Trophoblast cell (in vitro differentiated cells and primary cell): ENCODE measurements around the gene ALS2CL.

Experiments used
- DNase-seq, 2 donors: peaks; one replicate each; pipeline ENCODE4 v3.0.0-alpha.2; 2016
- H2AFZ ChIP-seq: 2 replicates; pipeline ENCODE4 v1.6.1; 2013; ENCODE audit warnings: low read length, moderate library complexity, mild to moderate bottlenecking; ENCODE audit not compliant: insufficient read depth, poor library complexity
- H2AK5ac ChIP-seq: 2 replicates; pipeline ENCODE4 v1.6.1; 2013; ENCODE audit warnings: mild to moderate bottlenecking, low read length
- H2BK120ac ChIP-seq: 2 replicates; pipeline ENCODE4 v1.6.1; 2013; ENCODE audit warnings: low read length, mild to moderate bottlenecking, moderate library complexity; ENCODE audit not compliant: insufficient read depth, poor library complexity
- H2BK12ac ChIP-seq: 2 replicates; pipeline ENCODE4 v1.6.1; 2013; ENCODE audit warnings: mild to moderate bottlenecking, low read length, moderate library complexity
- H2BK5ac ChIP-seq: 2 replicates; pipeline ENCODE4 v1.6.1; 2013; ENCODE audit warnings: low read length, low read depth, moderate library complexity, mild to moderate bottlenecking; ENCODE audit not compliant: poor library complexity
- H3K14ac ChIP-seq: 2 replicates; pipeline ENCODE4 v1.6.1; 2013; ENCODE audit warnings: mild to moderate bottlenecking, low read length
- H3K18ac ChIP-seq: 2 replicates; pipeline ENCODE4 v1.6.1; 2013; ENCODE audit warnings: mild to moderate bottlenecking, low read length
- H3K23ac ChIP-seq: 2 replicates; pipeline ENCODE4 v1.6.1; 2013; ENCODE audit warnings: low read length
- H3K27ac ChIP-seq: 2 replicates; pipeline ENCODE4 v1.5.1; 2013; ENCODE audit warnings: low read depth, mild to moderate bottlenecking, inconsistent platforms, low read length, moderate library complexity
- H3K27me3 ChIP-seq: 2 replicates; pipeline ENCODE4 v1.6.1; 2013; ENCODE audit warnings: inconsistent platforms, mild to moderate bottlenecking, low read length, moderate library complexity; ENCODE audit not compliant: insufficient read depth
- H3K36me3 ChIP-seq, 2 experiments: 1 replicate in 1 of 2; 2 replicates in 1 of 2; pipeline ENCODE4 v1.6.1; 2013; ENCODE audit warnings: low read length in 2 of 2, mild to moderate bottlenecking in 2 of 2, moderate library complexity in 1 of 2; ENCODE audit not compliant: insufficient read depth in 2 of 2, control insufficient read depth in 1 of 2
- H3K4ac ChIP-seq: 2 replicates; pipeline ENCODE4 v1.6.1; 2013; ENCODE audit warnings: low read depth, mild to moderate bottlenecking, low read length, moderate library complexity
- H3K4me1 ChIP-seq, 2 experiments: 1 replicate in 1 of 2; 2 replicates in 1 of 2; pipeline ENCODE4 v1.6.1; 2013; ENCODE audit warnings: low read length in 2 of 2, mild to moderate bottlenecking in 2 of 2, moderate library complexity in 1 of 2; ENCODE audit not compliant: insufficient read depth in 2 of 2, control insufficient read depth in 1 of 2
- H3K4me2 ChIP-seq: 2 replicates; pipeline ENCODE4 v1.6.1; 2013; ENCODE audit warnings: inconsistent platforms, mild to moderate bottlenecking, low read length, moderate library complexity
- H3K4me3 ChIP-seq: 2 replicates; pipeline ENCODE4 v1.5.1; 2013; ENCODE audit warnings: mild to moderate bottlenecking, low read depth, low read length, inconsistent platforms
- H3K79me1 ChIP-seq: one replicate; pipeline ENCODE4 v1.6.1; 2013; ENCODE audit warnings: low read length
- H3K79me2 ChIP-seq: 2 replicates; pipeline ENCODE4 v1.6.1; 2013; ENCODE audit warnings: low read length, mild to moderate bottlenecking; ENCODE audit not compliant: control insufficient read depth, insufficient read depth, poor library complexity
- H3K9ac ChIP-seq: 2 replicates; pipeline ENCODE4 v1.6.1; 2013; ENCODE audit warnings: mild to moderate bottlenecking, low read length
- H3K9me3 ChIP-seq: 2 replicates; pipeline ENCODE4 v1.6.1; 2013; ENCODE audit warnings: low read depth, mild to moderate bottlenecking, control low read depth, inconsistent platforms, low read length; ENCODE audit not compliant: insufficient read depth
- H4K12ac ChIP-seq: 2 replicates; pipeline ENCODE4 v1.6.1; 2013; ENCODE audit warnings: low read depth, mild to moderate bottlenecking, low read length, moderate library complexity
- H4K8ac ChIP-seq: 2 replicates; pipeline ENCODE4 v1.6.1; 2013; ENCODE audit warnings: low read depth, mild to moderate bottlenecking, low read length, moderate library complexity
- H4K91ac ChIP-seq: one replicate; pipeline ENCODE4 v1.6.1; 2013; ENCODE audit warnings: low read depth, mild to moderate bottlenecking, low read length, moderate library complexity
- WGBS: extraction: QIAGEN DNeasy Blood & Tissue Kit; methylation state at CpG from one replicate; pipeline ENCODE4 v1.1.7; 2013; ENCODE audit warnings: missing lambda C conversion rate; ENCODE audit not compliant: insufficient read length, insufficient coverage; ENCODE audit errors: extremely low coverage; 5-methylcytosine and 5-hydroxymethylcytosine counted together

The ALS2CL gene

DNA sequence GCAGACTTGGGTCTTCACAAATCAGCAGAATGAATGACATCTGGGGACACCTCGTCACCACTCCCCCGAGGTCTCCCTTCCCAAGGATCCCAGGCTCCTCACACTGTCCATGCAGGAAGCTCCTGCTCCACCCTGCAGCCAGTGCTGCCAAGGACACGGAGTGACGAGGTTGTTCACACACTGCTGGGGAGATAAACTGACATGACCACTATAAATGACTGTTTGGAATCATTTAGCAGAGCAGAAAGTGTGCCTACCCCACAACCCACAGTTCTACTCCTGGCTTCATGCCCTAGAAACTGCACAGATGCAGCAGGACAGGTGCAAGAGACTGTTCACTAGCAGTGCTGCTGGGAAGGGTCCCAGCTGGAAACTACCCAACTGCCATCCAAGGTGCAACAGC is 43.9 kb upstream of the ALS2CL start:
- no peak overlapping the region for H4K8ac ChIP-seq
- H3K79me2 ChIP-seq: no peaks in the 10 kb centered on the region
- no peak overlapping the region for H3K4me2 ChIP-seq
- no peak overlapping the region for H3K4ac ChIP-seq
- WGBS: no CpG with 5 or more reads among the region's 4 CpGs
- no peaks in the 10 kb centered on the region for H3K9me3 ChIP-seq
- no peak overlapping the region for H2AK5ac ChIP-seq
- no peak for DNase-seq
- H3K9ac ChIP-seq: no peak overlapping the region
- no peaks in the 10 kb centered on the region for H3K79me1 ChIP-seq
- no peak overlapping the region for H2BK120ac ChIP-seq
- no peaks in the 10 kb centered on the region for H3K36me3 ChIP-seq
- H3K14ac ChIP-seq: no peak overlapping the region
- no peaks in the 10 kb centered on the region for H3K4me1 ChIP-seq
- H3K4me3 ChIP-seq: no peak overlapping the region
- no peak overlapping the region for H2BK12ac ChIP-seq
- H3K27ac ChIP-seq: no peak overlapping the region
- no peak overlapping the region for H4K12ac ChIP-seq
- no peak overlapping the region for H2BK5ac ChIP-seq
- H4K91ac ChIP-seq: no peak overlapping the region
- H3K23ac ChIP-seq: no peak overlapping the region
- H3K18ac ChIP-seq: no peak overlapping the region
- no peaks in the 10 kb centered on the region for H3K27me3 ChIP-seq
- H2AFZ ChIP-seq: no peak overlapping the region

DNA sequence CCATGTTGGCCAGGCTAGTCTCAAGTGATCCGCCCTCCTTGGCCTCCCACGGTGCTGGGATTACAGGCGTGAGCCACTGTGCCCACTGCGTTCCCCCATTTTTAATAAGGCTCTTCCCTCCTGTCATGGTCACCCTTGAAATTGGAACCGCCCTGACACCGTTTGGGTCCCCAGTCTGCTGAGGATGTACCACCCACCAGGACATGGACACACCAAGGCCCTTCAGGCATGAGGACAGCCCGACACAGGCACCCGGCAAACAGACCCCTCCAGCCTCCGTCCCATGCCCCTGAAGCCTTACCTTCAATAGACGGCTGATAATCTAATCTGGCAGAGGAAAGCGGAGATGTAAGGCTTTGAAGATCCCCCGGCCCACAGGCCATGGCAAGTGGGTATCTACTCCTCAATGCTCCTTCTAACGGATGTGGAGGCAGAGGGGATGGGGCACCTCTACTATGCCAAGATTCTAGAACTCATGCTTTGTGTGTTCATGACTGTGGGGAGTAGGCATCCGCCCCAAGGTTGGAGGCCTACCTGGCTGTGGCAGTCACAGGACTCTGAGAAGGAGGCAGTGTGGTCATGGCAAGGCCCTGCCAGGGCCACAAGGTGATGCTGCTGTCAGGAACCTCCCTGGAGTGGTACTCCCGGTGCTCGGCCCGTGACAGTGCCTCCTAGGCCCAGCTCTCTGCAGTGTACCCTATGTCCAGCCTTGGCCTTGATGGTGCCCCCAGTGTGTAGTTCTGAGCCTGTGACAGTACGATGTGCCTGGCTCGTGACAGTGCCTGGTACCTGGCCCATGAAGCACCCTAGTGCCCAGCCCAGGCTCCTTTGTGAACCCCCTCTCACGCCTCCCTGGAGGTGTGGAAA is 42.8 kb upstream of the ALS2CL start:
- Histone ChIP-seq H3K27me3 (no peaks in the 10 kb centered on the region), H3K79me1 (no peaks in the 10 kb centered on the region), H3K27ac (no peak overlapping the region), H4K12ac (no peak overlapping the region), H2AK5ac (no peak overlapping the region), H3K9ac (no peak overlapping the region), H2BK5ac (no peak overlapping the region), H2BK12ac (no peak overlapping the region), H4K8ac (no peak overlapping the region), H3K23ac (no peak overlapping the region), H3K4me2 (no peak overlapping the region), H3K9me3 (no peaks in the 10 kb centered on the region), H3K4me3 (no peak overlapping the region), H2BK120ac (no peak overlapping the region), H3K36me3 (no peaks in the 10 kb centered on the region), H3K79me2 (no peaks in the 10 kb centered on the region), H2AFZ (no peak overlapping the region), H3K4me1 (no peaks in the 10 kb centered on the region), H4K91ac (no peak overlapping the region), H3K18ac (no peak overlapping the region), H3K14ac (no peak overlapping the region), H3K4ac (no peak overlapping the region)
- no CpG with 5 or more reads among the region's 20 CpGs for WGBS
- DNase-seq: no peak

DNA sequence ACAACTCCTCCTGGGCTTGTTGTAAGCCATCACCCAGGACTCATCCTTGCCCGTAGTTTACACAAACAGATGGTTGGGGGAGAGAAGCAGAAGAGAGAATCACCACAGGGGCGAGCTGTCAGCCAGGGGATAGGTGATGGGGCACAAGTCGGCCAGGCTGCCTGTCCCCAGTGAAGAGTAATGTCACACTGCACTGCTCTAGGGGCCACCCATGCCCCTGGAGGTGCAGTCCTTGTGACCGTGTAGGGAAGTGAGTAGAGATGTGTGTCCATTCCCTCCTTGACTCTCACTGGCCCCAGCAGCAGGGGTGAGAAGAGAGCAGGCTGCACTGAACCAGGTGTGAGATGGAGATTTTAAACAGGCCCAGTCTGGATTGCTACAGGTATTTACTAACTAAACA is 41.3 kb upstream of the ALS2CL start:
- H3K14ac ChIP-seq: no peak overlapping the region
- no CpG with 5 or more reads among the region's 4 CpGs for WGBS

DNA sequence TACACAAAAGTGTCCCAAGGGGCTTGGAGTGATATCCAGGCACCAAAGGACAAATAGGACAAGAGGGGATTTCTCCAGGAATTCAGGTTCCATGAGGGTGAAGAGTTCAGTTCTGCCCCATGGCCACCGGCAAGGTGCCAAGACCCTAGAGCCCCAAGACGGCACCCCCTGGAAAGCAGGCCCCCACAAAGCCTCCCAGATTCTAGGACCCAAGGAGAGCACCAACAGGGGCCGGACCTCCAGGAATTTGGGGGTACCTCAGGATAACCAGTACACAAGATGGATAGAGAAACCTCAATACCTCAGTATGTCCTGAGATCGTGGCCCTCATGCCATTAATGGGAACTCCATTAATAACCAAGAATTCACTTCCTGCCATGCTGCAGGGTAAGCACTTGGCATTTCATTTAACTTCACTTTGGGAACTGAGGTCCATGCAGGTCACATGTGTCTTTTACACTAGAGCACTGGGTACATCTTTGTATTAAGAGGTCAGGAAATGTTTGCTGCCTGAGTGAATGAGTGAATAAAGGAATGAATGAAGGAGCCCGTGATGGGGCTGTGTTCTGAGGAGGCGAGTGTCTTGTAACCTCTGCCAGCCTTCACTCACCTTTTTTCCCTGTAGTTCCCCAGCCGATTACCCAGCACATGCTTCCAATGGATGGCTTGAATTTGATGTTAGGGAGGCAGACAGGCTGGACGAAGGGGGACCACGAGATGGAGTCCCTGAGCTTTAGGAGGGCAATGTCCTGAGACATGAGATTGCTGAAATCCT is 39.7 kb upstream of the ALS2CL start:
- no peak for DNase-seq
- no peaks in the 10 kb centered on the region for H3K36me3 ChIP-seq
- H3K14ac ChIP-seq: no peak overlapping the region
- no peak overlapping the region for H2BK120ac ChIP-seq
- H2AK5ac ChIP-seq: no peak overlapping the region
- no peak overlapping the region for H3K4me3 ChIP-seq
- no peaks in the 10 kb centered on the region for H3K79me2 ChIP-seq
- no peak overlapping the region for H3K4me2 ChIP-seq
- peak overlapping the region; percentile 9 for H3K9ac ChIP-seq
- no peak overlapping the region for H2BK5ac ChIP-seq
- WGBS: no CpG with 5 or more reads among the region's 9 CpGs
- no peak overlapping the region for H4K8ac ChIP-seq
- H4K12ac ChIP-seq: no peak overlapping the region
- no peak overlapping the region for H3K27ac ChIP-seq
- no peak overlapping the region for H3K4ac ChIP-seq
- H2AFZ ChIP-seq: no peak overlapping the region
- H4K91ac ChIP-seq: no peak overlapping the region
- H3K23ac ChIP-seq: no peak overlapping the region
- H3K79me1 ChIP-seq: no peaks in the 10 kb centered on the region
- H3K9me3 ChIP-seq: no peaks in the 10 kb centered on the region
- no peaks in the 10 kb centered on the region for H3K27me3 ChIP-seq
- H3K4me1 ChIP-seq: no peaks in the 10 kb centered on the region
- no peak overlapping the region for H3K18ac ChIP-seq
- H2BK12ac ChIP-seq: no peak overlapping the region

More for the DNA sequence above, 41.3 kb upstream of the ALS2CL start:
- Histone ChIP-seq H3K79me1 (no peaks in the 10 kb centered on the region), H4K8ac (no peak overlapping the region), H4K12ac (no peak overlapping the region), H3K9ac (no peak overlapping the region), H3K18ac (no peak overlapping the region), H3K79me2 (no peaks in the 10 kb centered on the region), H3K23ac (no peak overlapping the region), H2AFZ (no peak overlapping the region), H2BK12ac (no peak overlapping the region), H3K4me2 (no peak overlapping the region), H3K27me3 (no peaks in the 10 kb centered on the region), H2AK5ac (no peak overlapping the region), H3K4me1 (no peaks in the 10 kb centered on the region), H2BK120ac (no peak overlapping the region), H4K91ac (no peak overlapping the region), H2BK5ac (no peak overlapping the region), H3K36me3 (no peaks in the 10 kb centered on the region), H3K4me3 (no peak overlapping the region), H3K4ac (no peak overlapping the region), H3K9me3 (no peaks in the 10 kb centered on the region), H3K27ac (no peak overlapping the region)
- no peak for DNase-seq
